GM23248 (cell line): ENCODE measurements around the gene LIME1. TPM values are rescaled to one million over a fixed set of nuclear protein-coding genes. Genes with fewer than 3 reads are reported as not detected.

Source experiments
- DNase-seq: peaks from one replicate; pipeline ENCODE4 v3.0.0-alpha.2; 2015
- H2AFZ ChIP-seq: fragments of 200-600 bp; sonication (generic); 2 replicates; pipeline ENCODE4 v1.6.1; 2016; ENCODE audit warnings: antibody characterized with exemption
- H3F3A ChIP-seq: fragments of 200-600 bp; sonication (generic); 2 replicates; pipeline ENCODE4 v1.6.1; 2016; ENCODE audit warnings: mild to moderate bottlenecking, antibody characterized with exemption, mixed run types; ENCODE audit not compliant: insufficient read depth
- H3K27ac ChIP-seq: fragments of 200-600 bp; sonication (generic); 2 replicates; pipeline ENCODE4 v1.5.1; 2016; ENCODE audit warnings: mild to moderate bottlenecking
- H3K27me3 ChIP-seq: fragments of 200-600 bp; sonication (generic); replicated peaks from 2 replicates; pipeline ENCODE4 v1.6.1; 2016; ENCODE audit warnings: mild to moderate bottlenecking; ENCODE audit not compliant: insufficient read depth
- H3K36me3 ChIP-seq: fragments of 200-600 bp; sonication (generic); 2 replicates; pipeline ENCODE4 v1.6.1; 2016; ENCODE audit warnings: low read depth, mild to moderate bottlenecking
- H3K4me1 ChIP-seq: fragments of 200-600 bp; sonication (generic); 2 replicates; pipeline ENCODE4 v1.6.1; 2016; ENCODE audit warnings: mild to moderate bottlenecking; ENCODE audit not compliant: insufficient read depth
- H3K4me2 ChIP-seq: fragments of 200-600 bp; sonication (generic); one replicate; pipeline ENCODE4 v1.6.1; 2016; ENCODE audit warnings: mild to moderate bottlenecking; ENCODE audit not compliant: unreplicated experiment
- H3K4me3 ChIP-seq: fragments of 200-600 bp; sonication (generic); 2 replicates; pipeline ENCODE4 v1.5.1; 2016; ENCODE audit warnings: mild to moderate bottlenecking
- H3K79me2 ChIP-seq: fragments of 200-600 bp; sonication (generic); 2 replicates; pipeline ENCODE4 v1.6.1; 2016; ENCODE audit warnings: mild to moderate bottlenecking; ENCODE audit not compliant: insufficient read depth
- H3K9ac ChIP-seq: fragments of 200-600 bp; sonication (generic); 2 replicates; pipeline ENCODE4 v1.6.1; 2016; ENCODE audit warnings: mild to moderate bottlenecking
- H3K9me2 ChIP-seq: fragments of 200-600 bp; sonication (generic); 2 replicates; pipeline ENCODE4 v1.6.1; 2016; ENCODE audit warnings: mixed run types, mild to moderate bottlenecking, moderate library complexity; ENCODE audit not compliant: insufficient read depth
- H3K9me3 ChIP-seq: fragments of 200-600 bp; sonication (generic); one replicate; pipeline ENCODE4 v1.6.1; 2017; ENCODE audit warnings: low read depth
- H4K20me1 ChIP-seq: fragments of 200-600 bp; sonication (generic); 2 replicates; pipeline ENCODE4 v1.6.0; 2016; ENCODE audit not compliant: insufficient read depth
- EZH2 ChIP-seq: fragments of 200-600 bp; sonication (generic); IDR thresholded peaks from 2 replicates; pipeline ENCODE4 v1.6.1; 2018; ENCODE audit warnings: antibody characterized with exemption, mild to moderate bottlenecking; ENCODE audit not compliant: insufficient read depth, poor library complexity, severe bottlenecking
- EZH2phosphoT487 ChIP-seq: fragments of 200-600 bp; sonication (generic); IDR thresholded peaks from 2 replicates; pipeline ENCODE4 v1.6.1; 2018; ENCODE audit warnings: antibody characterized with exemption, moderate library complexity, mild to moderate bottlenecking, low read depth; ENCODE audit not compliant: insufficient read depth
- WGBS, 2 experiments: methylation state at CpG; one replicate each; pipeline ENCODE4 v1.1.6; 2015 to 2017; ENCODE audit warnings: low lambda C conversion rate in 2 of 2, low coverage in 1 of 2; ENCODE audit errors: missing lambda C conversion rate in 2 of 2; 5-methylcytosine and 5-hydroxymethylcytosine counted together
- in situ Hi-C: fragments of 300-500 bp; cut with MboI; formaldehyde crosslinking; loops from 2 replicates; pipeline ENCODE4 v1.15.0; 2020
- polyA plus RNA-seq: library from polyadenylated mRNA; unstranded; fragments of >200 nt; fragmentation: Nextera tagmentation; extraction: Ambion mirVana; gene quantifications from 2 replicates; pipeline ENCODE4 v1.2.1, GENCODE V29; 2016
- total RNA-seq: library from RNA; depleted of rRNA; stranded (reverse); fragments of >200 nt; shearing (Covaris generic); gene quantifications from 2 replicates; pipeline ENCODE4 v1.2.3, GENCODE V29; 2014

LIME1 gene
- total and polyA plus RNA-seq, 2 experiments from 2014 or later, result 3.7 to 14.1 TPM

- Histone ChIP-seq H3F3A (no peaks in the 10 kb centered on the region), H3K9me3 (no peaks in the 10 kb centered on the region), H3K4me1 (no peaks in the 10 kb centered on the region), H3K27me3 (no peaks in the 10 kb centered on the region), H3K36me3 (no peaks in the 10 kb centered on the region), H4K20me1 (no peaks in the 10 kb centered on the region), H3K4me3 (no peak overlapping the region), H3K4me2 (no peak overlapping the region), H3K27ac (no peak overlapping the region), H3K9ac (no peak overlapping the region), H3K9me2 (no peaks in the 10 kb centered on the region), H3K79me2 (no peaks in the 10 kb centered on the region), H2AFZ (no peak overlapping the region)
- WGBS, 2 experiments, result 94 to 95% methylated on average over 13 of the region's 13 CpGs
- in situ Hi-C loops, result no loop called here
- TF ChIP-seq EZH2 (no peak), EZH2phosphoT487 (no peak)
- DNase-seq, result no peak
Observed at GRCh38 chr20:63777614-63778013, 41.1 kb downstream of the LIME1 start.

GRCh38 chr20:63778034-63778752, 41.7 kb downstream of the LIME1 start:
- Histone ChIP-seq H3K9me2 (no peaks in the 10 kb centered on the region), H4K20me1 (no peaks in the 10 kb centered on the region), H3K4me2 (no peak overlapping the region), H3K4me3 (no peak overlapping the region), H3K79me2 (no peaks in the 10 kb centered on the region), H3K27me3 (no peaks in the 10 kb centered on the region), H3K9ac (no peak overlapping the region), H3K36me3 (no peaks in the 10 kb centered on the region), H3K4me1 (no peaks in the 10 kb centered on the region), H3K27ac (no peak overlapping the region), H2AFZ (no peak overlapping the region), H3F3A (no peaks in the 10 kb centered on the region), H3K9me3 (no peaks in the 10 kb centered on the region)
- whole genome bisulfite sequencing, 2 experiments, result 47 to 49% methylated on average over 18 to 19 of the region's 19 CpGs
- TF ChIP-seq EZH2 (no peak), EZH2phosphoT487 (no peak)
- in situ Hi-C loops, result no loop called here
- DNase-seq, result peak; percentile 15

GRCh38 chr20:63778857-63779256, 42.4 kb downstream of the LIME1 start:
- 90 to 94% methylated on average over 9 of the region's 9 CpGs for WGBS, 2 experiments
- Histone ChIP-seq H3K36me3 (no peaks in the 10 kb centered on the region), H3K4me3 (no peak overlapping the region), H3K4me2 (no peak overlapping the region), H3K79me2 (no peaks in the 10 kb centered on the region), H3K9me2 (no peaks in the 10 kb centered on the region), H3K27ac (no peak overlapping the region), H2AFZ (no peak overlapping the region), H3K9me3 (no peaks in the 10 kb centered on the region), H3F3A (no peaks in the 10 kb centered on the region), H3K9ac (no peak overlapping the region), H3K27me3 (no peaks in the 10 kb centered on the region), H3K4me1 (no peaks in the 10 kb centered on the region), H4K20me1 (no peaks in the 10 kb centered on the region)
- DNase-seq, result no peak
- TF ChIP-seq EZH2, result no peak
- no peak for TF ChIP-seq EZH2phosphoT487
- in situ Hi-C loops, result no loop called here

- in situ Hi-C loops, result no loop called here
- H3K27me3 ChIP-seq, result no peaks in the 10 kb centered on the region
- TF ChIP-seq EZH2 (no peak), EZH2phosphoT487 (no peak)
- H3K4me3 ChIP-seq, result no peak overlapping the region
- WGBS, 2 experiments, result 86 to 88% methylated on average over 14 of the region's 14 CpGs
- no peak overlapping the region for H3K9ac ChIP-seq
- no peaks in the 10 kb centered on the region for H3K9me3 ChIP-seq
- no peaks in the 10 kb centered on the region for H4K20me1 ChIP-seq
- no peaks in the 10 kb centered on the region for H3K79me2 ChIP-seq
- H3K36me3 ChIP-seq, result no peaks in the 10 kb centered on the region
- no peak overlapping the region for H2AFZ ChIP-seq
- no peaks in the 10 kb centered on the region for H3F3A ChIP-seq
- no peak overlapping the region for H3K27ac ChIP-seq
- no peak overlapping the region for H3K4me2 ChIP-seq
- no peaks in the 10 kb centered on the region for H3K4me1 ChIP-seq
- no peaks in the 10 kb centered on the region for H3K9me2 ChIP-seq
- DNase-seq, result no peak
Observed at GRCh38 chr20:63781181-63781580, 44.7 kb downstream of the LIME1 start.
